ENCODE measurements around the gene TFDP2.
"Not testable (repeated sequence)": the region's sequence is repeated elsewhere in the genome, so short reads cannot be mapped to it uniquely, and the experiment has no call there.

Gene TFDP2

GRCh38 chr3:142031575-142031974 lies 117.8 kb downstream of the TFDP2 start:
- in situ Hi-C loops (cut with MboI; ENCODE audit: low pct_unique_long_range_greater_than_20kb, low sequenced_read_pairs): no loop called here

GRCh38 chr3:142029791-142030190 lies 119.6 kb downstream of the TFDP2 start:
- DNase-seq: no peak
- in situ Hi-C loops (cut with MboI; ENCODE audit: low pct_unique_long_range_greater_than_20kb, low sequenced_read_pairs): no loop called here

More at GRCh38 chr3:142031575-142031974, 117.8 kb downstream of the TFDP2 start:
- no peak for DNase-seq

- no peak for DNase-seq
- in situ Hi-C loops (cut with MboI; ENCODE audit: low pct_unique_long_range_greater_than_20kb, low sequenced_read_pairs): no loop called here
Measured at GRCh38 chr3:142029052-142029642, 120.2 kb downstream of the TFDP2 start.

- in situ Hi-C loops (cut with MboI; ENCODE audit: low pct_unique_long_range_greater_than_20kb, low sequenced_read_pairs): no loop called here
- DNase-seq: peak; percentile 79
Measured at GRCh38 chr3:142028243-142028777, 121.0 kb downstream of the TFDP2 start.

- in situ Hi-C loops (cut with MboI; ENCODE audit: low pct_unique_long_range_greater_than_20kb, low sequenced_read_pairs): no loop called here
- DNase-seq: peak; percentile 48
Measured at GRCh38 chr3:142027735-142028134, 121.6 kb downstream of the TFDP2 start.

GRCh38 chr3:142027300-142027699 lies 122.0 kb downstream of the TFDP2 start:
- in situ Hi-C loops (cut with MboI; ENCODE audit: low pct_unique_long_range_greater_than_20kb, low sequenced_read_pairs): no loop called here
- peak; percentile 46 for DNase-seq

- in situ Hi-C loops (cut with MboI; ENCODE audit: low pct_unique_long_range_greater_than_20kb, low sequenced_read_pairs): no loop called here
Measured at GRCh38 chr3:142026333-142026732, 123.0 kb downstream of the TFDP2 start.

GRCh38 chr3:142022381-142022780 lies 127.0 kb downstream of the TFDP2 start:
- DNase-seq: peak; percentile 84
- in situ Hi-C loops (cut with MboI; ENCODE audit: low pct_unique_long_range_greater_than_20kb, low sequenced_read_pairs): no loop called here

More at GRCh38 chr3:142026333-142026732, 123.0 kb downstream of the TFDP2 start:
- DNase-seq: no peak

- in situ Hi-C loops (cut with MboI; ENCODE audit: low pct_unique_long_range_greater_than_20kb, low sequenced_read_pairs): no loop called here
- DNase-seq: no peak
Measured at GRCh38 chr3:142021127-142021526, 128.2 kb downstream of the TFDP2 start.

- DNase-seq: peak; percentile 21
- in situ Hi-C loops (cut with MboI; ENCODE audit: low pct_unique_long_range_greater_than_20kb, low sequenced_read_pairs): no loop called here
Measured at GRCh38 chr3:142019794-142020320, 129.5 kb downstream of the TFDP2 start.

GRCh38 chr3:142013993-142014392 lies 135.4 kb downstream of the TFDP2 start:
- in situ Hi-C loops (cut with MboI; ENCODE audit: low pct_unique_long_range_greater_than_20kb, low sequenced_read_pairs): no loop called here
- no peak for DNase-seq

- no peak for DNase-seq
- in situ Hi-C loops (cut with MboI; ENCODE audit: low pct_unique_long_range_greater_than_20kb, low sequenced_read_pairs): no loop called here
Measured at GRCh38 chr3:142013326-142013980, 135.9 kb downstream of the TFDP2 start.

- DNase-seq: no peak
- in situ Hi-C loops (cut with MboI; ENCODE audit: low pct_unique_long_range_greater_than_20kb, low sequenced_read_pairs): no loop called here
Measured at GRCh38 chr3:142009029-142009428, 140.3 kb downstream of the TFDP2 start.

- in situ Hi-C loops (cut with MboI; ENCODE audit: low pct_unique_long_range_greater_than_20kb, low sequenced_read_pairs): no loop called here
- no peak for DNase-seq
Measured at GRCh38 chr3:142007710-142008399, 141.5 kb downstream of the TFDP2 start.

GRCh38 chr3:142004957-142005356 lies 144.4 kb downstream of the TFDP2 start:
- in situ Hi-C loops (cut with MboI; ENCODE audit: low pct_unique_long_range_greater_than_20kb, low sequenced_read_pairs); DNase-seq: not testable (repeated sequence)

GRCh38 chr3:142004025-142004424 lies 145.3 kb downstream of the TFDP2 start:
- in situ Hi-C loops (cut with MboI; ENCODE audit: low pct_unique_long_range_greater_than_20kb, low sequenced_read_pairs): no loop called here
- no peak for DNase-seq

GRCh38 chr3:142003291-142003690 lies 146.1 kb downstream of the TFDP2 start:
- no peak for DNase-seq
- in situ Hi-C loops (cut with MboI; ENCODE audit: low pct_unique_long_range_greater_than_20kb, low sequenced_read_pairs): no loop called here

GRCh38 chr3:142000325-142000870 lies 148.9 kb downstream of the TFDP2 start:
- in situ Hi-C loops (cut with MboI; ENCODE audit: low pct_unique_long_range_greater_than_20kb, low sequenced_read_pairs): no loop called here
- DNase-seq: no peak

- in situ Hi-C loops (cut with MboI; ENCODE audit: low pct_unique_long_range_greater_than_20kb, low sequenced_read_pairs): no loop called here
- peak; percentile 38 for DNase-seq
Measured at GRCh38 chr3:141998669-141999290, 150.6 kb downstream of the TFDP2 start.

Measured in KBM-7 (cell line).